HepG2 (cell line): ENCODE data around the gene DHX34. TPM values are rescaled to one million over a fixed set of nuclear protein-coding genes. Genes with fewer than 3 reads are reported as not detected.

ENCODE experiments used
- BHLHE40 ChIP-seq: IDR thresholded peaks from 2 replicates; pipeline ENCODE4 v1.6.1; 2011; ENCODE audit warnings: low read length, improper control_type of control experiment
- CREM ChIP-seq, 2 experiments: sonication (generic) in 1 of 2; formaldehyde crosslinking in 1 of 2; IDR thresholded peaks; 2 replicates each; pipeline versions ENCODE4 v1.4.0 to v1.6.1; 2016 to 2020; ENCODE audit warnings: antibody characterized with exemption in 1 of 2, mild to moderate bottlenecking in 1 of 2, missing genetic modification reagents in 1 of 2
- EEA1 ChIP-seq: sonication (generic); formaldehyde crosslinking; IDR thresholded peaks from 2 replicates; pipeline ENCODE4 v1.5.1; 2020; ENCODE audit warnings: mild to moderate bottlenecking, missing genetic modification reagents, borderline replicate concordance
- GABPB1 ChIP-seq: IDR thresholded peaks from 2 replicates; pipeline ENCODE4 v1.6.1; 2016; ENCODE audit warnings: mild to moderate bottlenecking, missing genetic modification reagents, moderate library complexity, missing compliant biosample characterization
- MZF1 ChIP-seq: sonication (generic); formaldehyde crosslinking; IDR thresholded peaks from 2 replicates; pipeline ENCODE4 v1.8.1; 2023; ENCODE audit warnings: mild to moderate bottlenecking, missing genetic modification reagents, borderline replicate concordance
- RFX3 ChIP-seq: IDR thresholded peaks from 2 replicates; pipeline ENCODE4 v1.6.1; 2016; ENCODE audit warnings: missing biosample characterization, missing genetic modification reagents
- SALL1 ChIP-seq: sonication (generic); formaldehyde crosslinking; IDR thresholded peaks from 2 replicates; pipeline ENCODE4 v1.8.0; 2022; ENCODE audit warnings: mild to moderate bottlenecking, missing genetic modification reagents
- SMAD9 ChIP-seq: sonication (generic); formaldehyde crosslinking; IDR thresholded peaks from 2 replicates; pipeline ENCODE4 v1.5.1; 2020; ENCODE audit warnings: mild to moderate bottlenecking, missing genetic modification reagents
- SNAPC2 ChIP-seq: sonication (generic); formaldehyde crosslinking; IDR thresholded peaks from 2 replicates; pipeline ENCODE4 v1.8.1; 2022; ENCODE audit warnings: mild to moderate bottlenecking, missing genetic modification reagents
- SOX13 ChIP-seq, 3 experiments: fragments of 450-650 bp in 1 of 3; sonication (generic) in 1 of 3; formaldehyde crosslinking in 1 of 3; IDR thresholded peaks in 2 of 3; conservative IDR thresholded peaks in 1 of 3; 2 replicates each; pipeline versions ENCODE4 v1.5.0 to v1.6.1; 2016 to 2020; ENCODE audit warnings: antibody characterized with exemption in 1 of 3, mild to moderate bottlenecking in 1 of 3, missing compliant biosample characterization in 1 of 3, missing genetic modification reagents in 1 of 3, moderate library complexity in 1 of 3
- XBP1 ChIP-seq: sonication (generic); formaldehyde crosslinking; IDR thresholded peaks from 2 replicates; pipeline ENCODE4 v1.5.0; 2020; ENCODE audit warnings: missing genetic modification reagents
- ZMYM3 ChIP-seq: sonication (generic); formaldehyde crosslinking; IDR thresholded peaks from 2 replicates; pipeline ENCODE4 v1.5.1; 2020; ENCODE audit warnings: mild to moderate bottlenecking, missing genetic modification reagents
- ZNF329 ChIP-seq: sonication (generic); formaldehyde crosslinking; IDR thresholded peaks from 2 replicates; pipeline ENCODE4 v1.9.0; 2021; ENCODE audit warnings: low read depth, mild to moderate bottlenecking, missing genetic modification reagents
- ZNF562 ChIP-seq: sonication (generic); formaldehyde crosslinking; IDR thresholded peaks from 2 replicates; pipeline ENCODE4 v1.8.0; 2022; ENCODE audit warnings: missing genetic modification reagents, borderline replicate concordance
- ZNF644 ChIP-seq: IDR thresholded peaks from 2 replicates; pipeline ENCODE4 v1.6.1; 2016; ENCODE audit warnings: low read depth
- ZNF720 ChIP-seq: sonication (generic); formaldehyde crosslinking; IDR thresholded peaks from 2 replicates; pipeline ENCODE4 v1.4.0; 2020; ENCODE audit warnings: missing genetic modification reagents
- ZNF792 ChIP-seq: IDR thresholded peaks from 2 replicates; pipeline ENCODE4 v1.6.1; 2016
- polyA plus RNA-seq, 8 experiments: library from polyadenylated mRNA; depleted of rRNA in 3 of 8; stranded (reverse) in 7 of 8; unstranded in 1 of 8; fragments of >200 nt; fragmentation: Illumina TruSeq in 4 of 8; extraction: Trizol in 4 of 8; gene quantifications; 2 replicates each; pipeline versions ENCODE4 v1.2.1 to v1.2.3, GENCODE V29; 2011 to 2016; ENCODE audit warnings: low read depth in 4 of 8, missing spikeins in 1 of 8, mixed read lengths in 1 of 8; ENCODE audit not compliant: insufficient read depth in 1 of 8
- total RNA-seq, 5 experiments: library from RNA; depleted of rRNA; stranded (reverse); fragments of >200 nt; fragmentation: Illumina TruSeq; extraction: Trizol; gene quantifications; 2 replicates each; pipeline ENCODE4 v1.2.3, GENCODE V29; 2016; ENCODE audit warnings: low read depth in 1 of 5
- TF ChIP-seq, protein P1 (sequence below): sonication (generic); formaldehyde crosslinking; IDR thresholded peaks from 2 replicates; pipeline ENCODE4 v1.5.0; 2020; ENCODE audit warnings: mild to moderate bottlenecking, missing genetic modification reagents, borderline replicate concordance
- TF ChIP-seq, protein P2 (sequence below): sonication (generic); formaldehyde crosslinking; IDR thresholded peaks from 2 replicates; pipeline ENCODE4 v1.4.0; 2020; ENCODE audit warnings: low read depth, mild to moderate bottlenecking, missing genetic modification reagents
- TF ChIP-seq, protein P3 (sequence below): sonication (generic); formaldehyde crosslinking; conservative IDR thresholded peaks from 2 replicates; pipeline ENCODE4 v1.8.0; 2022; ENCODE audit warnings: low read depth, missing genetic modification reagents

The DHX34 gene
- total and polyA plus RNA-seq, 2 of the 13 experiments (the other 11 are each of a cell fraction or from before 2014, with no cell fraction given): 9.2 to 12.0 TPM

DNA sequence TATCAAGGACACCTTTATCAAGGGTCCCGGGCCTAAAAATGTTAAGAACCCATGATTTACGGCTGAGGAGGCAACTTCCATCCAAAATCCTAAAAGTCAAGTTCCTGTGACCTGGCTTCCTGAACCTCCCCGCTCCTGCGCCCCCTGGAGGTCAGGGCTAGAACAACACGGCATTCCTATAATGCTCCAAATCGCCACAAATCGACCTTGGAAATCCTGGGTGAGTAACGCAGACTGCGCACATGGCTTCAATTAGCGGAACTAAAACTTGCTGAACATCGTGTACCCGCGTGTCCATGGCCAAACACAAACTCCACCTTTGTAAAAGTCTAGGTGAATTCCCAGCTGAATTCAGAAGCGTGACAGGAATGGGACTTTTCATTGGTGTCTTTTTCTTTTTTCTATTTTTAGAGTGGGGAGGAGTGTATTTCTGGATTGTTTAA is 43.8 kb upstream of the DHX34 start (continued):
- TF ChIP-seq, protein P1, sequence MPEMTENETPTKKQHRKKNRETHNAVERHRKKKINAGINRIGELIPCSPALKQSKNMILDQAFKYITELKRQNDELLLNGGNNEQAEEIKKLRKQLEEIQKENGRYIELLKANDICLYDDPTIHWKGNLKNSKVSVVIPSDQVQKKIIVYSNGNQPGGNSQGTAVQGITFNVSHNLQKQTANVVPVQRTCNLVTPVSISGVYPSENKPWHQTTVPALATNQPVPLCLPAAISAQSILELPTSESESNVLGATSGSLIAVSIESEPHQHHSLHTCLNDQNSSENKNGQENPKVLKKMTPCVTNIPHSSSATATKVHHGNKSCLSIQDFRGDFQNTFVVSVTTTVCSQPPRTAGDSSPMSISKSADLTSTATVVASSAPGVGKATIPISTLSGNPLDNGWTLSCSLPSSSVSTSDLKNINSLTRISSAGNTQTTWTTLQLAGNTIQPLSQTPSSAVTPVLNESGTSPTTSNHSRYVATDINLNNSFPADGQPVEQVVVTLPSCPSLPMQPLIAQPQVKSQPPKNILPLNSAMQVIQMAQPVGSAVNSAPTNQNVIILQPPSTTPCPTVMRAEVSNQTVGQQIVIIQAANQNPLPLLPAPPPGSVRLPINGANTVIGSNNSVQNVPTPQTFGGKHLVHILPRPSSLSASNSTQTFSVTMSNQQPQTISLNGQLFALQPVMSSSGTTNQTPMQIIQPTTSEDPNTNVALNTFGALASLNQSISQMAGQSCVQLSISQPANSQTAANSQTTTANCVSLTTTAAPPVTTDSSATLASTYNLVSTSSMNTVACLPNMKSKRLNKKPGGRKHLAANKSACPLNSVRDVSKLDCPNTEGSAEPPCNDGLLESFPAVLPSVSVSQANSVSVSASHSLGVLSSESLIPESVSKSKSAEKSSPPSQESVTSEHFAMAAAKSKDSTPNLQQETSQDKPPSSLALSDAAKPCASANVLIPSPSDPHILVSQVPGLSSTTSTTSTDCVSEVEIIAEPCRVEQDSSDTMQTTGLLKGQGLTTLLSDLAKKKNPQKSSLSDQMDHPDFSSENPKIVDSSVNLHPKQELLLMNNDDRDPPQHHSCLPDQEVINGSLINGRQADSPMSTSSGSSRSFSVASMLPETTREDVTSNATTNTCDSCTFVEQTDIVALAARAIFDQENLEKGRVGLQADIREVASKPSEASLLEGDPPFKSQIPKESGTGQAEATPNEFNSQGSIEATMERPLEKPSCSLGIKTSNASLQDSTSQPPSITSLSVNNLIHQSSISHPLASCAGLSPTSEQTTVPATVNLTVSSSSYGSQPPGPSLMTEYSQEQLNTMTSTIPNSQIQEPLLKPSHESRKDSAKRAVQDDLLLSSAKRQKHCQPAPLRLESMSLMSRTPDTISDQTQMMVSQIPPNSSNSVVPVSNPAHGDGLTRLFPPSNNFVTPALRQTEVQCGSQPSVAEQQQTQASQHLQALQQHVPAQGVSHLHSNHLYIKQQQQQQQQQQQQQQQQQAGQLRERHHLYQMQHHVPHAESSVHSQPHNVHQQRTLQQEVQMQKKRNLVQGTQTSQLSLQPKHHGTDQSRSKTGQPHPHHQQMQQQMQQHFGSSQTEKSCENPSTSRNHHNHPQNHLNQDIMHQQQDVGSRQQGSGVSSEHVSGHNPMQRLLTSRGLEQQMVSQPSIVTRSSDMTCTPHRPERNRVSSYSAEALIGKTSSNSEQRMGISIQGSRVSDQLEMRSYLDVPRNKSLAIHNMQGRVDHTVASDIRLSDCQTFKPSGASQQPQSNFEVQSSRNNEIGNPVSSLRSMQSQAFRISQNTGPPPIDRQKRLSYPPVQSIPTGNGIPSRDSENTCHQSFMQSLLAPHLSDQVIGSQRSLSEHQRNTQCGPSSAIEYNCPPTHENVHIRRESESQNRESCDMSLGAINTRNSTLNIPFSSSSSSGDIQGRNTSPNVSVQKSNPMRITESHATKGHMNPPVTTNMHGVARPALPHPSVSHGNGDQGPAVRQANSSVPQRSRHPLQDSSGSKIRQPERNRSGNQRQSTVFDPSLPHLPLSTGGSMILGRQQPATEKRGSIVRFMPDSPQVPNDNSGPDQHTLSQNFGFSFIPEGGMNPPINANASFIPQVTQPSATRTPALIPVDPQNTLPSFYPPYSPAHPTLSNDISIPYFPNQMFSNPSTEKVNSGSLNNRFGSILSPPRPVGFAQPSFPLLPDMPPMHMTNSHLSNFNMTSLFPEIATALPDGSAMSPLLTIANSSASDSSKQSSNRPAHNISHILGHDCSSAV (CRISPR knock-in tag): no peak
- TF ChIP-seq ZNF329 (no peak), BHLHE40 (0 out of 2 replicates have a peak, but pooled peaks have one; percentile 21), SNAPC2 (CRISPR knock-in tag) (no peak), ZNF562 (no peak), ZNF792 (CRISPR knock-in tag) (0 out of 2 replicates have a peak, but pooled peaks have one; percentile 24), EEA1 (no peak), SALL1 (CRISPR knock-in tag) (peak; percentile 68), MZF1 (CRISPR knock-in tag) (no peak), ZNF644 (CRISPR knock-in tag) (0 out of 2 replicates have a peak, but pooled peaks have one; percentile 11), XBP1 (no peak), SMAD9 (CRISPR knock-in tag) (no peak), ZNF720 (CRISPR knock-in tag) (no peak), GABPB1 (CRISPR knock-in tag) (peak; percentile 46; the same call in 1 of the 2 replicates), RFX3 (CRISPR knock-in tag) (no peak), SOX13 (IDR thresholded peaks at IDR 0.05) (no peak), SOX13 (CRISPR knock-in tag; conservative IDR thresholded peaks at IDR 0.05 in 1 of 2, IDR thresholded peaks at IDR 0.05 in 1 of 2) (peak in 1 of 2 experiments; percentile 19; a peak in 1 of 4 replicates), ZMYM3 (CRISPR knock-in tag) (peak; percentile 67; the same call in 1 of the 2 replicates), CREM (IDR thresholded peaks at IDR 0.05) (no peak), CREM (CRISPR knock-in tag; IDR thresholded peaks at IDR 0.05) (no peak)
- TF ChIP-seq, protein P2, sequence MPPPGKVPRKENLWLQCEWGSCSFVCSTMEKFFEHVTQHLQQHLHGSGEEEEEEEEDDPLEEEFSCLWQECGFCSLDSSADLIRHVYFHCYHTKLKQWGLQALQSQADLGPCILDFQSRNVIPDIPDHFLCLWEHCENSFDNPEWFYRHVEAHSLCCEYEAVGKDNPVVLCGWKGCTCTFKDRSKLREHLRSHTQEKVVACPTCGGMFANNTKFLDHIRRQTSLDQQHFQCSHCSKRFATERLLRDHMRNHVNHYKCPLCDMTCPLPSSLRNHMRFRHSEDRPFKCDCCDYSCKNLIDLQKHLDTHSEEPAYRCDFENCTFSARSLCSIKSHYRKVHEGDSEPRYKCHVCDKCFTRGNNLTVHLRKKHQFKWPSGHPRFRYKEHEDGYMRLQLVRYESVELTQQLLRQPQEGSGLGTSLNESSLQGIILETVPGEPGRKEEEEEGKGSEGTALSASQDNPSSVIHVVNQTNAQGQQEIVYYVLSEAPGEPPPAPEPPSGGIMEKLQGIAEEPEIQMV (CRISPR knock-in tag): 0 out of 2 replicates have a peak, but pooled peaks have one; percentile 38
- TF ChIP-seq, protein P3, sequence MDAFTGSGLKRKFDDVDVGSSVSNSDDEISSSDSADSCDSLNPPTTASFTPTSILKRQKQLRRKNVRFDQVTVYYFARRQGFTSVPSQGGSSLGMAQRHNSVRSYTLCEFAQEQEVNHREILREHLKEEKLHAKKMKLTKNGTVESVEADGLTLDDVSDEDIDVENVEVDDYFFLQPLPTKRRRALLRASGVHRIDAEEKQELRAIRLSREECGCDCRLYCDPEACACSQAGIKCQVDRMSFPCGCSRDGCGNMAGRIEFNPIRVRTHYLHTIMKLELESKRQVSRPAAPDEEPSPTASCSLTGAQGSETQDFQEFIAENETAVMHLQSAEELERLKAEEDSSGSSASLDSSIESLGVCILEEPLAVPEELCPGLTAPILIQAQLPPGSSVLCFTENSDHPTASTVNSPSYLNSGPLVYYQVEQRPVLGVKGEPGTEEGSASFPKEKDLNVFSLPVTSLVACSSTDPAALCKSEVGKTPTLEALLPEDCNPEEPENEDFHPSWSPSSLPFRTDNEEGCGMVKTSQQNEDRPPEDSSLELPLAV (CRISPR knock-in tag): no peak
